ENCODE results near the gene ANGEL2. TPM values are rescaled to one million over a fixed set of nuclear protein-coding genes. Genes with fewer than 3 reads are reported as not detected.
A peak's percentile ranks its signal among the peaks of the same experiment; 100 is the strongest.

ANGEL2 gene
- total and polyA plus RNA-seq, 2 of the 13 experiments (the other 11 are each of a cell fraction or from before 2014, with no cell fraction given) = 12.3 to 25.4 TPM

GRCh38 chr1:213051127-213051880, 35.6 kb upstream of the ANGEL2 start, which contains the start of gene RPS6KC1 (continued):
- TF ChIP-seq KIAA2018 (CRISPR knock-in tag; IDR thresholded peaks at IDR 0.05; ENCODE audit: borderline replicate concordance) = no peak
- TF ChIP-seq SMAD3 (CRISPR knock-in tag; IDR thresholded peaks at IDR 0.05) = 0 out of 2 replicates have a peak, but pooled peaks have one; percentile 23
- TF ChIP-seq ZMYM2 (CRISPR knock-in tag; IDR thresholded peaks at IDR 0.05) = no peak
- no peak; the same call in 1 of the 2 replicates for TF ChIP-seq RARA (CRISPR knock-in tag; IDR thresholded peaks at IDR 0.05)
- TF ChIP-seq GLMP (CRISPR knock-in tag; IDR thresholded peaks at IDR 0.05; ENCODE audit: borderline replicate concordance) = no peak
- 0 out of 2 replicates have a peak, but pooled peaks have one; percentile 53 for TF ChIP-seq NFATC3 (CRISPR knock-in tag; IDR thresholded peaks at IDR 0.05)
- TF ChIP-seq ZNF576 (CRISPR knock-in tag; IDR thresholded peaks at IDR 0.05) = no peak
- TF ChIP-seq ZNF296 (CRISPR knock-in tag; conservative IDR thresholded peaks at IDR 0.05) = no peak
- no peak for TF ChIP-seq ZBTB42 (CRISPR knock-in tag; IDR thresholded peaks at IDR 0.05)
- no peak for TF ChIP-seq ZNF549 (CRISPR knock-in tag; IDR thresholded peaks at IDR 0.05)
- TF ChIP-seq ZNF670 (CRISPR knock-in tag; IDR thresholded peaks at IDR 0.05; ENCODE audit: borderline replicate concordance) = no peak
- 0 out of 2 replicates have a peak, but pooled peaks have one; percentile 19 for TF ChIP-seq ZNF710 (CRISPR knock-in tag; IDR thresholded peaks at IDR 0.05; ENCODE audit: borderline replicate concordance)
- TF ChIP-seq RFXANK (CRISPR knock-in tag; IDR thresholded peaks at IDR 0.05) = no peak

Measured in HepG2 (cell line).